NK-92 (cell line): ENCODE data around the gene SGK1.

Experiments
- DNase-seq: peaks from one replicate; lab custom pipeline; 2025; ENCODE audit not compliant: unreplicated experiment; lab: John Stamatoyannopoulos, UW

SGK1 gene

DNA sequence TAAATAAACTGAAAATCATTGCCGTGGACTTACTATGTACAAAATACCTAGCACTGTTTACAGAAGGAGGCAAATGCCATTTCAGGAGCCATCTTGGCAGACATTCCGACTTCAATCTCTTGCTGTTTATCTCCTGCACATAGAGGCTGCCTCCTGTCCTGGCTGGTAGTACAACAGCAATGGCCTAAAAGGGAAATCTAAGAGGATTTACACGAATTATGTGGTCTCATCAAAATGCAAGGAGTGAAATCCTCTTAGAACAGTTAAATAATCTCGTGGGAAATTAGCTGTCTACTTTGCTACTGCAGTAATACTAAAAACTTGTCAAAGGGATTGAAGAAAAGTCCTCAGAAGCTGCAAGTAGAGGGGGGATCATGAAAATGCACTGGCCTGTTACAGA, 183.3 kb downstream of the SGK1 start:
- DNase-seq, result no peak

DNA sequence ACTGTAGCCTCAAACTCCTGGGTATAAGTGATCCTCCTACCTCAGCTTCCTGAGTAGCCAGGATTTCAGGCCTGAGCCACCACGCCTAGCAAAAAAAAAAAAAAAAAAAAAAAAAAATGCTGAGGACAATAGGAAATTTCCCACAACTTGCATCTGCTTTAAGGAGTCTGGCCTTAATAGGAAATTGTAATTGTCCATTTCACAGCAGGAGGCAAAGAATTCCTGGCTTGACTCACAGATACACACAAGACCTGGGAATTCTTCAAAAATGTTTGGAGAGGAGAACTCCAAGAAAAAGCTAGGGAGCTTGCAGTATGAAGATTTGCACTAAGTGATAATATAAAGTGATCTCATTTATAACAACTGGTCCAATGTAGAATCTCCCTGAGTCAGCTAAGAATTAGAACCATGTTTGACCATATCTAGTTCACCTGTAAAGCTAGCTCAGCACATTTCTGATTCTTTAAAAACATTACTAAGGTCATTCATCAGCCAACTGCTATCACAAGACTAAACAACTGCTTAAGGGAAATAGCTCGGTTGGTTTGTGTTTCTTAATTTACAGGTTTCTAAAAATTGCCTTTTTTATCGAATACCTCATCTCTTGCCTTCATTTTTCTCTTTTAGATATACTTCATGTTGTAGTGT, 185.3 kb downstream of the SGK1 start:
- DNase-seq, result no peak

- DNase-seq, result no peak
These were observed 186.3 kb downstream of the SGK1 start for GRCh38 chr6:134131530-134132139.

DNA sequence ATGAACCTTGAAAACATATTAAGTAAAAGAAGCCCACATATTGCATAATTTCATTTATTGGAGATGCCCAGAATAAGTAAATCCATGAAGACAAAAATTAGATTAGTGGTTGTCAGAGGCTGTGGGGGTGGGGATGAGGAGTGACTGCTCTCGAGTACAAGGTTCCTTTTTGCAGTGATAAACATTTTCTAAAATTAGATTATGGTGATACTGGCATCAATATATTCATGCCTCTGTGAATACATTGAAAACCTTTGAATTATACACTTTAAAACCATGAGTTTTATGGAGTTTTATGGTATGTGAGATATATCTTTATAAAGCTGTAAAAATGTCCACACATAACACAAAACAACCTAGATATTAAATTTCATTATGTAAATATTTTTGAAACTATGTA, 189.8 kb downstream of the SGK1 start:
- no peak for DNase-seq

- no peak for DNase-seq
These were observed 194.2 kb downstream of the SGK1 start for GRCh38 chr6:134123666-134124208.

DNA sequence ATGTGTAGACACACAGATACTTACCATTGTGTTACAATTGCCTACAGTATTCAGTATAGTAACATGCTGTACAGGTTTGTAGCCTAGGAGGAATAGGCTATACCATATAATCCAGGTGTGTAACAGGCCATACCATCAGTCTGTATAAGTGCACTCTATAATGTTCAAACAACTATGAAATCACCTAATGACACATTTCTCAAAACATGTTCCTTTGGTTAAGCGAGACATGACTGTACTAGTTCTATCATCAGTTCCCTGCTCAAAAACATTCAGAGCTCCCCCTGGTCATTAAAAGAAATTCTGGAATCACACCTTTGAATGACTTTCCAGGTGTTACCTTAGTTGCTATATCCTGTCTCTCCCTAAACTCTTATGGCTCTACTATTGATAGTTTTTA, 195.1 kb downstream of the SGK1 start:
- DNase-seq, result no peak

- no peak for DNase-seq
These were observed 198.4 kb downstream of the SGK1 start for GRCh38 chr6:134119486-134119885.
